Central memory CD8-positive, alpha-beta T cell (primary cell): ENCODE measurements around the gene CERK.

Experiments used
- ATAC-seq: fragments of 150-1000 bp; cut with Tn5 transposase; replicated peaks from 2 replicates; pipeline ENCODE4 v1.10.0; 2022; ENCODE audit warnings: mild to moderate bottlenecking, moderate FRiP score, moderate number of reproducible peaks; ENCODE audit not compliant: poor library complexity, severe bottlenecking; ENCODE audit errors: extremely low read depth
- DNase-seq, 2 donors: peaks; one replicate each; pipeline ENCODE4 v3.0.0; 2021; ENCODE audit warnings: low spot score in 2 of 2
- H3K27ac Mint-ChIP-seq: one replicate; pipeline ENCODE4 v1.8.0; 2022; ENCODE audit warnings: low read depth, mild to moderate bottlenecking, moderate library complexity, mixed read lengths
- H3K27me3 Mint-ChIP-seq: one replicate; pipeline ENCODE4 v1.8.0; 2022; ENCODE audit warnings: mixed read lengths
- H3K36me3 Mint-ChIP-seq: one replicate; pipeline ENCODE4 v1.8.0; 2022; ENCODE audit warnings: mild to moderate bottlenecking, moderate library complexity, mixed read lengths; ENCODE audit not compliant: insufficient read depth
- H3K4me1 Mint-ChIP-seq: one replicate; pipeline ENCODE4 v1.8.0; 2022; ENCODE audit warnings: mixed read lengths
- H3K4me3 Mint-ChIP-seq: one replicate; pipeline ENCODE4 v1.8.0; 2022; ENCODE audit warnings: mild to moderate bottlenecking, moderate library complexity, mixed read lengths
- H3K9me3 Mint-ChIP-seq: one replicate; pipeline ENCODE4 v1.8.0; 2022; ENCODE audit warnings: mixed read lengths

CERK gene

DNA sequence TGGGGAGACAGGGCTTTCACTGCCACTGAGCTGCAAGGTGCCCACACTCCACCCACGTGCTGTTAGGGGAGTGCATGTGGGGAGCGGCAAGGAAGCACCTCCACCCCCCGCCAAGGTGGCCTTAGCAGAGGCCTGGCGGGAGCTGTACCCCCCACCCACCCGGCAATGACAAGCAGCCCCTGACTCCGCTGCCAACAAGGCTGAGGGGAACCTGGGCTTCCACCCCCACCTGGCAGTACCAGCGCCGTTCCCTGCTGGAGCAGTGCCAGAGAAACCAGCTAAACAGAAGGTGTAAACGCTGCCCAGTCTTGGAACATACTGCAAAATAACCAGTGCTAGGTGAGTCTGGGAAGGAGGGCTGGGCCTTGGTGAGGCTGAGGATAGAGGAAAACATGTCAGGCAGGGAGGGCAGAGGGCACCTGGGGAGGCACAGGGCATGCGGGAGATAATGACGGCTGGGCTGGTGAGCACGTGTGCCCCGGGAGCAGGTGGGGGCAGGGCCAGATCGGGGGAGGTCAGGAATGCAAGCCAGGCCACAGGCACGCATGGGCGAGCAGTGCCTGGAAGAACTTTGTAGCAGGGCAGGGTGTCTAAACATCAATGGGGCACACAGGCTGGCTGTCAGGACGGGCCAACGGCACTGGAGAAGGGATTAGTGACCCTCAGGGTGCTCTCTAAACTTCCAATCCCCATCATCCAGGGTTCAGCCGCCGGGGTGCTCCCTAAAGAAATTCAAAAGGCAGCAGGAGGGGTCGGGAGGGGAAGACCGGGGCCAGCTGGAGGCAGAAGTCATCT lies 6.6 kb downstream of the CERK start:
- Mint-ChIP-seq H3K27me3 (no peaks in the 10 kb centered on the region), H3K4me1 (peaks cover 58% of the 10 kb centered on the region), H3K36me3 (peaks cover 36% of the 10 kb centered on the region), H3K27ac (peak overlapping the region; percentile 47), H3K9me3 (no peaks in the 10 kb centered on the region), H3K4me3 (peak overlapping the region; percentile 12)
- no peak for DNase-seq
- ATAC-seq: no peak

DNA sequence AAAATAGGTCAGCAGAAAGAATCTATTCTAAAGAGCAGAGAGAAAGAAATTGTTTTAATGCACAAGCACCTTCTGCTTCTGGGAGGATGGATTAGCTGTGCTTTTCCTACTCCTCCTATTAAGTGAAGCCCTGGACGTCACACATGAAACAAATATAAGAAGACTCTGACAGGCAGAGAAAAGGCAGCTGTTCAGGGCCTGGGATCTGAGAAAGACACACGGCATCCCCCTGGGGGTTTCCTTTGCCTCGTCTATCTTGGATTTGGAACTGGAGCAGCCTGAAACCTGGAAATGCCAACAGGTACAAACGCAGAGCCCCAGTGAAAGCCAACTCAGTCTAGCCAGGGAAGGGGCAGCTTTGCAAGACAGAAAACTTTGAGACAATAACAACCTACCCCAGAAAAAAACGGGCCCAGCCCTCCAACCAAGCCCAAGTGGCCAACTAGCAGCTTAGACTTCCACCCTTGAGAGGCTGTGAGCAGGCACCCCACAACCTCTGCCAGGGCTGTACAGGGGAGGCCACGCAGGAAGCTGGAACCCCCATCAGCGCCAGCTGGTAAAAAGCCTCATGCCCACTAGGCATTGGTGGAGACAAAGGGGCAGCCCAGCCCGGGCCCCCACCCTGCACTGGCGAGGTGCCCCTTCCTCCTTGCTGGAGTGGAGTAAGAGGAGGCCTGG lies 7.3 kb downstream of the CERK start:
- H3K9me3 Mint-ChIP-seq: no peaks in the 10 kb centered on the region
- peak overlapping the region; percentile 34 for H3K4me3 Mint-ChIP-seq
- H3K27ac Mint-ChIP-seq: peak overlapping the region; percentile 47
- no peak for DNase-seq
- ATAC-seq: no peak
- peaks cover 51% of the 10 kb centered on the region for H3K4me1 Mint-ChIP-seq
- peaks cover 37% of the 10 kb centered on the region for H3K36me3 Mint-ChIP-seq
- H3K27me3 Mint-ChIP-seq: no peaks in the 10 kb centered on the region

DNA sequence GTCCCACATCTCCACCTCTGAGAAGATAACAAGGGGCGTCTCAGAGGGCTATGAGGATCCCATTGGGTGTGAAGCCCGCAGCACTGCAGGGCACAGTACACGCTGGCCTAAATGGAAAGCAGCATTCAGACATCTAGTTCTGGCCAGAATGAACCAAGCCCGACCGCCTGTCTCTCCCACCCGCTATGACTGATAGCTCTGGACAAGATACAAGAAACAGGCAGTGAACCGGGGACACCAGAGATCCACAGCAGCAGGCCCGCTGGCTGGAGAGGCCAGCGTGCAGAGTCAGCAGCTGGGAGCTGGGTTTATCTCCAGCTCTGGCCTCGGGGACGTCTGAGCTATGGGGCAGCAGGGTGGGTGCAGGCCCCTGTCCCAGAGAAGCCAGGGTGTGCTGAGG lies 9.6 kb downstream of the CERK start:
- Mint-ChIP-seq H3K4me1 (peaks cover 40% of the 10 kb centered on the region), H3K36me3 (peaks cover 33% of the 10 kb centered on the region), H3K27me3 (no peaks in the 10 kb centered on the region), H3K4me3 (no peak overlapping the region), H3K9me3 (no peaks in the 10 kb centered on the region), H3K27ac (peak overlapping the region; percentile 57)
- ATAC-seq (no peak), DNase-seq (no peak)

DNA sequence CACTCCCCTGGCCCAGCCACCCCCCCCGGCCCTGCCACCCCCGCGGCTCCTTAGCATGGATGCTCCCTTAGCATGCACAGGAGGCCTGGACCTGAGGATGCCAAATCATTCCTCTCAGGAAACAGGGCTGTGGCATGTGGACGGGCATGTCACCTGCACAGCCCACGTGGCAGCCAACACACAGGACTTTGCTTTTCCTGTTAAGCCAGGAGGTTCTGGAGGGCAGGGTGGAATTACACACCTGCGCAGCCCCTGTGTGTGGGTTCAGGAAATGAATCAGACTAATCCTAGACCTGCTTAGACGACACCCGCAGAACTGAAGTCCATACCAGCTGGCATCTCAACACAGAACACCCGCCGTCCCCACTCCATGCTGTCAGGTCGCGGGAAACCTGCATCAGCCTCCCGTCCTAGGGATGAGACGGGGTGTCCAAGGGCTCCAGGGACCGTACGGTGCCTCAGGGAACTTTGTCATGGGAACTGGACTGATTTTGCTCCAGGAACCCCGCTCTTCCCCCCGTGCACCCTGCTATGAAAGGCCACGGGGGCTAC lies 10.2 kb downstream of the CERK start:
- Mint-ChIP-seq H3K27ac (peak overlapping the region; percentile 57), H3K9me3 (no peaks in the 10 kb centered on the region), H3K4me3 (no peak overlapping the region), H3K36me3 (peaks cover 29% of the 10 kb centered on the region), H3K27me3 (no peaks in the 10 kb centered on the region), H3K4me1 (peaks cover 40% of the 10 kb centered on the region)
- DNase-seq (no peak), ATAC-seq (no peak)

DNA sequence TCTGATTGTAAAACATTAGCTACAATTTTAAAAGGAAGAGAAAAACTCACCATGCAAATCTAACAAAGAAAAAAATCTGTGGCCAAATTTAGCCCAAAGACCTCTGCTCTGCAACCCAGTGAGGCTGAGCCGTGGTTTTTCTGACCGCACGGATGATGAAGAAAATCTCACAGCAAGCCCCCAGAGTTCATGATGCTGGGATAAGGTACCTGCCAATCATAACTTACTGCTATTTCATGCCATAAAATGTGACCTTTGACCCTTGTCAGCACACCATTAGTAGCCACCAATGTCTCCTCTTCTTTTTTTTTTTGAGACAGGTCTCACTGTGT lies 11.1 kb downstream of the CERK start:
- H3K9me3 Mint-ChIP-seq: no peaks in the 10 kb centered on the region
- ATAC-seq (no peak), DNase-seq (no peak)
- H3K27ac Mint-ChIP-seq: no peak overlapping the region
- no peaks in the 10 kb centered on the region for H3K27me3 Mint-ChIP-seq
- H3K36me3 Mint-ChIP-seq: peaks cover 27% of the 10 kb centered on the region
- peaks cover 39% of the 10 kb centered on the region for H3K4me1 Mint-ChIP-seq
- no peak overlapping the region for H3K4me3 Mint-ChIP-seq

DNA sequence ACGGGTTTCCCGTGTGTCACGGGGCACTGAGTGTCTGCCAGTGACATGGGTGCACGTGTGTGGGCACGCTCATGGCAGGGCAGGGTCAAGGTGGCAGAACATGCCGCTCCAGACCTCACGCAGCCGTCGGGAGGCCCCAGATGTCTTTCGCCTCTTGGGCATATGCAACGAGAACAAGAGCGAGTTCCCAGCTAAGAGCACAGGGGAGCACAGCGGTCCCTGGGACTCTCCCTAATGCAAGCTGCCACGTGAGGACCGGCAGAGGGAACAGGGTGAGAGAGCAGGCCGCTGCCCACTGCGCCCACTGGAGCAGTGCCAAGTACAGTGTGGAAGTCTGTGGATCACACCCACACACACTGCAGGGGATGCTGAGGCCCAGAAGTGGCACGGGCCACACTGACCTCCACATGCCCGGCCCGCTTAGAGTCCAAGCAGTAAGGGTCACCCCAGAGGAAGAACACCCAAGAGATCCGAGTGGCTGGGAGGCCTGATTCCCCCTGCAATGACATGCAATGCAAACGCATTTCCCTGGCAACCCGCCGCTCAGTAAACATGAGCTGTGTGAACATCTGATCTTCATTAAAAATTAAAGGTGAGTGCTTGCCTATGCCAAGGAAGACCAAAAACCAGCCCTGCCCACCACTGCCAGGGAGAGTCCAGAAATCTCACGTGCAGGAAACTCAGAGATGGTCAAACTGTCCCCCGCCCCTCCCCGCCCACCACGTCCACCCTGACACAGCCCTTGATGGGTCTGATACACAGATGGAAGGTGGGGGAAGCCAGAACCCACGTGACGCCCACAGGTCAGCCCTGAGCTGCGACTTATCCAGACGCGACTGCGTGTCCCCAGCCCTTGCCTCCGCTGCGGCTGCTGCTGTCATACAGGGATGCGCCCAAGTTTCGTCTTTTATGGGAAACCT lies 11.7 kb downstream of the CERK start:
- no peak for ATAC-seq
- Mint-ChIP-seq H3K4me3 (no peak overlapping the region), H3K27ac (no peak overlapping the region), H3K27me3 (no peaks in the 10 kb centered on the region), H3K9me3 (no peaks in the 10 kb centered on the region), H3K36me3 (peaks cover 26% of the 10 kb centered on the region), H3K4me1 (peaks cover 39% of the 10 kb centered on the region)
- no peak for DNase-seq

DNA sequence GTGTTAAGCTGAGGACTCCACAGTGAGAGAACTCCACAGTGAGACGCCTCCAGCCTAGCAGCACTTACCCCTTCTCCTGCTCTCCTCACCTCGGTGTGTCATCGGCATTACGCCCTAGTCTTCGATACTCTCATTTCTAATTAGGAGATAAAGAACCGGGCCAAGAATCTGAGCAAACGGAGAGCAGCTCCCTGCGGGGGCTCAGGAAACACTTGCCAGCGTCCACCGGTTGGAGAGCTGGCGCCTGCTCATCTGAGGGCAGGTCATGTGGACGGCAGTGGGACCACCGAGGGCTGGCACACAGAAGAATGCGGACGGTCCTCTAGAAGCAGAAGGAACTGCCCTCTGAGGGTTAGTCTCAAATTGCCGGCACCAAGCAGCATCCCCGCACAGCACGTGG lies 13.0 kb downstream of the CERK start:
- Mint-ChIP-seq H3K36me3 (peaks cover 27% of the 10 kb centered on the region), H3K27me3 (no peaks in the 10 kb centered on the region), H3K4me3 (no peak overlapping the region), H3K9me3 (no peaks in the 10 kb centered on the region), H3K4me1 (peaks cover 27% of the 10 kb centered on the region), H3K27ac (no peak overlapping the region)
- DNase-seq: no peak
- no peak for ATAC-seq

DNA sequence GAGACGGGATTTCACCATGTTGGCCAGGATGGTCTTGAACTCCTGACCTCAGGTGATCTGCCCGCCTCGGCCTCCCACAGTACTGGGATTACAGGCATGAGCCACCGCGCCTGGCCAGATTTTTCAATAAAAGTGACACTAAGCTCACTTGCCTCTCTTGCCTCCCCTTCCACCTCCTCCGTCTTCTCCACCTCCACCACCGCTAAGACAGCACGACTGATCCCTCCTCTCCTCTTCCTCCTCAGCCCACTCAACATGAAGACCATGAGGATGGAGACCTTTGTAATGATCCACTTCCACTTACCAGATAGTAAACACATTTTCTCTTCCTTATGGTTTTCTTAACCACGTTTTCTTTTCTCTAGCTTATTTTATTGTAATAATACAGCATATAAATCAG lies 14.2 kb downstream of the CERK start:
- Mint-ChIP-seq H3K27ac (peak overlapping the region; percentile 8), H3K36me3 (peaks cover 35% of the 10 kb centered on the region), H3K9me3 (no peaks in the 10 kb centered on the region), H3K27me3 (no peaks in the 10 kb centered on the region), H3K4me3 (no peak overlapping the region), H3K4me1 (peaks cover 27% of the 10 kb centered on the region)
- ATAC-seq (no peak), DNase-seq (no peak)

DNA sequence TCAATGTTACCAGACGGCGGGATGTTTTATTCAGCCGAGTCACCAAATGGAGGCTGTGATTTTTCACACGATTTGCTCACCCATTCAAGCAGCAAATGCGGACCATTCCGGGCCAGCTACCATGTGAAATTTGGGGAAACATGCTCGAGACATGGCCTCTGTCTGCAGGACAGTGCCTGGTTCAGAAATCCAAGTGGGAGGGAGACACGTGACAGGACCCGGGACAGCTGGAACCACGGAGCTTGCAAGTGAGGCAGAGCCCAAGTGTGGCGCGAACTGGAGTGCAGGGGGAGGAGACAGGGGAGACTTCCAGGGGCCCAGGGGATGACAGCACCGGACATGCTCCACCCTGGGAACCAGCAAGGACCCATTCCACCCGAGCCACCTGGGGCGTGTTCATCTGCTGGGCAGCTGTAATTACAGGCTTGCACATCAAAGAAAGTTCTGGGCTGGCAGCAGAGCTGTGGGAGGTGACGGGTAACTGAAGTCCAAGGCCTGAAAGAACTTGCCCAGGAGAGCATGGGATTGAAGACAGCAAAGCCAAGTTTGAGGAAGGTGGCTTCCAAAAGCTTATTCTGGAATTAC lies 16.5 kb downstream of the CERK start:
- H3K4me3 Mint-ChIP-seq: no peak overlapping the region
- H3K9me3 Mint-ChIP-seq: no peaks in the 10 kb centered on the region
- H3K27ac Mint-ChIP-seq: no peak overlapping the region
- peaks cover 45% of the 10 kb centered on the region for H3K36me3 Mint-ChIP-seq
- H3K27me3 Mint-ChIP-seq: no peaks in the 10 kb centered on the region
- no peak for ATAC-seq
- no peak for DNase-seq
- H3K4me1 Mint-ChIP-seq: peaks cover 22% of the 10 kb centered on the region

DNA sequence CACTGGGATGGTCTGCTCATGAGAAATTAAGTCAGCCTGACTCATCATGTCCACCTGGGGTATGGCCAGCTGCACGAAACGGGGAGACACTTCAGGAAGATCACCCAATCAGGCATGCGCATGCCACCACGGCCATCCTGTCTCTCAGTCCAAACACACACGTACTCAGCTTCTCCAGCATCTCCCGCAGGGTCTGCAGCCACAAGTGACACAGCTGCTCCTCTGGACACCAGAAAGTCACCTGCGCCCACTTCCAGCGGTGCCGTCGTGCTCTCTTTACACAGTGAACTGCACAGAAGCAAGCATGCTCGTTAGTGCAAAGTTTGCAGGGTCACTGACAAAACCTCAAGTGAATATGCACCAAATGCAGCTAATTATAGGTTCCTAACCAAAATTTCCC lies 18.1 kb downstream of the CERK start:
- Mint-ChIP-seq H3K27me3 (no peaks in the 10 kb centered on the region), H3K4me1 (peaks cover 28% of the 10 kb centered on the region), H3K9me3 (no peaks in the 10 kb centered on the region), H3K4me3 (no peak overlapping the region), H3K27ac (peak overlapping the region; percentile 16), H3K36me3 (peaks cover 45% of the 10 kb centered on the region)
- ATAC-seq (no peak), DNase-seq (no peak)

DNA sequence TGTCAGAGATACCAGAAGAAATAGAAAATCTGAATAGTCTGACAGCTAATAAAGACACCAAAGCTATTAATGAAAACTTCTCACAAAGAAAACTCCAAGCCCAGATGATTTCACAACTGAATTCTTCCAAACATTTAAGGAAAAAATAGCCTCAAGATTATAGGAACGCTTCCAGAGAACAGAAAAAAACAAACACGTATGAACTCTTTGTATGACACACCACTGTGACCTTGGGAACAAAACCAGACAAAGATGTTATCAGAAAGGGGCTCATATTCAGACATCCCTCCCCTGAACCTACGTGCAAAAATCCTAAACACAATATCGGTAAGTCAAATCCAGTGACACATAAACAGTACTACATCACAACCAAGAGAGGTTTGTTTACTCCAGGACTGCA lies 23.5 kb downstream of the CERK start:
- H3K27me3 Mint-ChIP-seq: no peaks in the 10 kb centered on the region
- peaks cover 64% of the 10 kb centered on the region for H3K36me3 Mint-ChIP-seq
- H3K9me3 Mint-ChIP-seq: no peaks in the 10 kb centered on the region
- H3K4me1 Mint-ChIP-seq: peaks cover 21% of the 10 kb centered on the region
- DNase-seq (no peak), ATAC-seq (no peak)
- no peak overlapping the region for H3K4me3 Mint-ChIP-seq
- no peak overlapping the region for H3K27ac Mint-ChIP-seq

DNA sequence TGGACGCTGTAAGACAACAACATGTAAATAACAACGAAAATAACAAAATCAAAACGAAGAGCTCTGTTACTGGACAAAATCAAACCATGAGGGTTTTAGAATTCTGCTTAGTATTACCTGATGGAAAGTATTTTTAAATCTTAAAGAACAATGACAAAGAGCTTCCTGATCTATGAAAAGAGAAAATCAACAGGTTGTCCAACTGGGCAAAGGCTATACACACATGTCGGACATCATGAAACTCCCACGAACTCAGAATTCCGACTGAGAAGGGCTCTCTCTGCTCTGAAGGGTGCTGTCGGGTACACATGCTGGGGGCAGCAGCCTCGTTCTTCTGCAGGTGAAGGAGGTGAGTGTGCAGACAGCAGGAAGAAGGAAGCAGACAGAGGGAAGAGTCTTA lies 25.8 kb downstream of the CERK start:
- H3K9me3 Mint-ChIP-seq: no peaks in the 10 kb centered on the region

More for the DNA sequence above, 25.8 kb downstream of the CERK start:
- Mint-ChIP-seq H3K36me3 (peaks cover 61% of the 10 kb centered on the region), H3K27ac (no peak overlapping the region), H3K4me3 (no peak overlapping the region), H3K27me3 (no peaks in the 10 kb centered on the region), H3K4me1 (peaks cover 22% of the 10 kb centered on the region)
- DNase-seq (no peak), ATAC-seq (no peak)
